ENCODE results near the gene LHPP. TPM values are rescaled to one million over a fixed set of nuclear protein-coding genes. Genes with fewer than 3 reads are reported as not detected.

Gene LHPP
- total RNA-seq, 1 donor from 2014 or later: 15.2 TPM

GRCh38 chr10:124449170-124450011, 12.2 kb upstream of the LHPP start:
- Mint-ChIP-seq H3K36me3 (ENCODE audit: insufficient read depth) (no peaks in the 10 kb centered on the region), H3K27me3 (peaks cover 88% of the 10 kb centered on the region), H3K4me1 (ENCODE audit: low read depth) (peaks cover 18% of the 10 kb centered on the region), H3K9me3 (ENCODE audit: low read depth) (no peaks in the 10 kb centered on the region), H3K27ac (no peak overlapping the region), H3K4me3 (ENCODE audit: low read depth) (peak overlapping the region; percentile 63)
- no peak for DNase-seq (ENCODE audit: low spot score, unreplicated experiment)
- no peak for TF ChIP-seq CTCF (IDR thresholded peaks at IDR 0.05; ENCODE audit: unreplicated experiment)

GRCh38 chr10:124450012-124450782, 11.4 kb upstream of the LHPP start, which contains the start of gene NKX1-2:
Gene NKX1-2, minus strand, starts transcription at chr10:124450035. Its CDS starts 92 bp downstream, at chr10:124449943.
- peak within 1 kb of the TSS; percentile 63 for H3K4me3 Mint-ChIP-seq (ENCODE audit: low read depth)
- H3K36me3 Mint-ChIP-seq (ENCODE audit: insufficient read depth): no peaks in the 10 kb centered on the region
- H3K27ac Mint-ChIP-seq: no peak within 1 kb of the TSS
- no peaks in the 10 kb centered on the region for H3K9me3 Mint-ChIP-seq (ENCODE audit: low read depth)
- peaks cover 88% of the 10 kb centered on the region for H3K27me3 Mint-ChIP-seq
- no peak for TF ChIP-seq CTCF (IDR thresholded peaks at IDR 0.05; ENCODE audit: unreplicated experiment)
- peaks cover 20% of the 10 kb centered on the region for H3K4me1 Mint-ChIP-seq (ENCODE audit: low read depth)
- no peak for DNase-seq (ENCODE audit: low spot score, unreplicated experiment)

- Mint-ChIP-seq H3K27me3 (peaks cover 88% of the 10 kb centered on the region), H3K36me3 (ENCODE audit: insufficient read depth) (no peaks in the 10 kb centered on the region), H3K4me3 (ENCODE audit: low read depth) (no peak overlapping the region), H3K4me1 (ENCODE audit: low read depth) (peaks cover 20% of the 10 kb centered on the region), H3K27ac (no peak overlapping the region), H3K9me3 (ENCODE audit: low read depth) (no peaks in the 10 kb centered on the region)
- DNase-seq (ENCODE audit: low spot score, unreplicated experiment): no peak
- TF ChIP-seq CTCF (IDR thresholded peaks at IDR 0.05; ENCODE audit: unreplicated experiment): no peak
Observed at GRCh38 chr10:124450783-124451057, 10.9 kb upstream of the LHPP start.

GRCh38 chr10:124451276-124451675, 10.3 kb upstream of the LHPP start:
- Mint-ChIP-seq H3K4me3 (ENCODE audit: low read depth) (peak overlapping the region; percentile 8), H3K36me3 (ENCODE audit: insufficient read depth) (no peaks in the 10 kb centered on the region), H3K27me3 (peaks cover 88% of the 10 kb centered on the region), H3K9me3 (ENCODE audit: low read depth) (no peaks in the 10 kb centered on the region), H3K4me1 (ENCODE audit: low read depth) (peaks cover 20% of the 10 kb centered on the region), H3K27ac (no peak overlapping the region)
- no peak for DNase-seq (ENCODE audit: low spot score, unreplicated experiment)
- TF ChIP-seq CTCF (IDR thresholded peaks at IDR 0.05; ENCODE audit: unreplicated experiment): no peak

- Mint-ChIP-seq H3K9me3 (ENCODE audit: low read depth) (no peaks in the 10 kb centered on the region), H3K4me1 (ENCODE audit: low read depth) (peaks cover 15% of the 10 kb centered on the region), H3K27ac (no peak overlapping the region), H3K4me3 (ENCODE audit: low read depth) (no peak overlapping the region), H3K27me3 (peaks cover 82% of the 10 kb centered on the region), H3K36me3 (ENCODE audit: insufficient read depth) (no peaks in the 10 kb centered on the region)
- no peak for DNase-seq (ENCODE audit: low spot score, unreplicated experiment)
- no peak for TF ChIP-seq CTCF (IDR thresholded peaks at IDR 0.05; ENCODE audit: unreplicated experiment)
Observed at GRCh38 chr10:124453960-124454610, 7.5 kb upstream of the LHPP start.

All from progenitor cell of endocrine pancreas (in vitro differentiated cells).